Stomach smooth muscle (tissue), 2 donors: ENCODE measurements around the gene PLP1.
"Not testable (repeated sequence)": the region's sequence is repeated elsewhere in the genome, so short reads cannot be mapped to it uniquely, and the experiment has no call there.

Source experiments
- H3K27ac ChIP-seq: one replicate; pipeline ENCODE4 v1.7.0; 2013; ENCODE audit warnings: mild to moderate bottlenecking, low read length, inconsistent platforms
- H3K27me3 ChIP-seq, 2 donors: one replicate each; pipeline ENCODE4 v1.7.0; 2013; ENCODE audit warnings: low read length in 2 of 2; ENCODE audit not compliant: insufficient read depth in 2 of 2, control insufficient read depth in 1 of 2
- H3K36me3 ChIP-seq, 2 donors: one replicate each; pipeline ENCODE4 v1.7.0; 2013; ENCODE audit warnings: low read length in 2 of 2; ENCODE audit not compliant: control insufficient read depth in 2 of 2, insufficient read depth in 2 of 2
- H3K4me1 ChIP-seq: one replicate; pipeline ENCODE4 v1.7.0; 2013; ENCODE audit warnings: low read length; ENCODE audit not compliant: control insufficient read depth, insufficient read depth
- H3K4me3 ChIP-seq, 2 donors: one replicate each; pipeline ENCODE4 v1.7.0; 2013; ENCODE audit warnings: low read length in 2 of 2
- H3K9ac ChIP-seq, 2 donors: one replicate each; pipeline ENCODE4 v1.7.0; 2013; ENCODE audit warnings: low read length in 2 of 2, mild to moderate bottlenecking in 1 of 2
- H3K9me3 ChIP-seq, 2 donors: one replicate each; pipeline ENCODE4 v1.7.0; 2013; ENCODE audit warnings: low read length in 2 of 2; ENCODE audit not compliant: control insufficient read depth in 2 of 2
- donor health status: healthy.
- donor health status: Pancreatic carcinoma.

The PLP1 gene

GRCh38 chrX:103747163-103747562 lies 29.5 kb upstream of the PLP1 start:
- Histone ChIP-seq H3K36me3 (no peaks in the 10 kb centered on the region), H3K27me3 (peaks cover 0 to 5% of the 10 kb centered on the region in 2 donors), H3K9me3 (no peaks in the 10 kb centered on the region), H3K4me1 (no peaks in the 10 kb centered on the region), H3K9ac (no peak overlapping the region), H3K4me3 (no peak overlapping the region), H3K27ac (no peak overlapping the region)

- Histone ChIP-seq H3K36me3 (no peaks in the 10 kb centered on the region), H3K4me1 (no peaks in the 10 kb centered on the region), H3K4me3 (no peak overlapping the region), H3K9ac (no peak overlapping the region), H3K27ac (no peak overlapping the region), H3K27me3 (peaks cover 0 to 8% of the 10 kb centered on the region in 2 donors), H3K9me3 (peaks cover 0 to 5% of the 10 kb centered on the region in 2 donors)
Observed at GRCh38 chrX:103754401-103754800, 22.2 kb upstream of the PLP1 start.

GRCh38 chrX:103756736-103757135 lies 19.9 kb upstream of the PLP1 start:
- Histone ChIP-seq H3K4me1 (no peaks in the 10 kb centered on the region), H3K4me3 (no peak overlapping the region), H3K36me3 (no peaks in the 10 kb centered on the region), H3K9me3 (peaks cover 0 to 5% of the 10 kb centered on the region in 2 donors), H3K27ac (no peak overlapping the region), H3K27me3 (peaks cover 0 to 7% of the 10 kb centered on the region in 2 donors), H3K9ac (no peak overlapping the region)

GRCh38 chrX:103758555-103758954 lies 18.1 kb upstream of the PLP1 start:
- H3K9ac ChIP-seq, result no peak overlapping the region
- no peaks in the 10 kb centered on the region for H3K36me3 ChIP-seq
- peaks cover 0 to 3% of the 10 kb centered on the region in 2 donors for H3K27me3 ChIP-seq
- H3K27ac ChIP-seq, result no peak overlapping the region
- H3K4me3 ChIP-seq, result no peak overlapping the region
- H3K9me3 ChIP-seq, result peaks cover 0 to 5% of the 10 kb centered on the region in 2 donors
- H3K4me1 ChIP-seq, result no peaks in the 10 kb centered on the region

- not testable (repeated sequence) for H3K27ac ChIP-seq, H3K4me1 ChIP-seq, H3K36me3 ChIP-seq, H3K9me3 ChIP-seq, H3K9ac ChIP-seq, H3K4me3 ChIP-seq, H3K27me3 ChIP-seq
Observed at GRCh38 chrX:103763541-103763940, 13.1 kb upstream of the PLP1 start.

GRCh38 chrX:103766813-103767555 lies 9.7 kb upstream of the PLP1 start:
- not testable (repeated sequence) for H3K9ac ChIP-seq, H3K4me3 ChIP-seq

GRCh38 chrX:103773445-103773844 lies 3.2 kb upstream of the PLP1 start:
- peaks cover 0 to 21% of the 10 kb centered on the region in 2 donors for H3K27me3 ChIP-seq
- no peaks in the 10 kb centered on the region for H3K4me1 ChIP-seq
- H3K36me3 ChIP-seq, result no peaks in the 10 kb centered on the region
- H3K9ac ChIP-seq, result no peak overlapping the region
- H3K27ac ChIP-seq, result no peak overlapping the region
- no peak overlapping the region for H3K4me3 ChIP-seq
- no peaks in the 10 kb centered on the region for H3K9me3 ChIP-seq

More at GRCh38 chrX:103766813-103767555, 9.7 kb upstream of the PLP1 start:
- H3K27ac ChIP-seq, H3K27me3 ChIP-seq, H3K9me3 ChIP-seq, H3K36me3 ChIP-seq, H3K4me1 ChIP-seq: not testable (repeated sequence)

GRCh38 chrX:103774070-103774642 lies 2.5 kb upstream of the PLP1 start:
- no peaks in the 10 kb centered on the region for H3K9me3 ChIP-seq
- no peak overlapping the region for H3K9ac ChIP-seq
- H3K27ac ChIP-seq, result no peak overlapping the region
- H3K36me3 ChIP-seq, result no peaks in the 10 kb centered on the region
- no peak overlapping the region for H3K4me3 ChIP-seq
- peaks cover 4% of the 10 kb centered on the region for H3K4me1 ChIP-seq
- H3K27me3 ChIP-seq, result peaks cover 0 to 17% of the 10 kb centered on the region in 2 donors

- H3K27me3 ChIP-seq, result peaks cover 0 to 14% of the 10 kb centered on the region in 2 donors
- H3K4me1 ChIP-seq, result peaks cover 9% of the 10 kb centered on the region
- H3K9ac ChIP-seq, result no peak overlapping the region
- H3K4me3 ChIP-seq, result peak overlapping the region in 1 of 2 donors; percentile 15
- H3K27ac ChIP-seq, result no peak overlapping the region
- no peaks in the 10 kb centered on the region for H3K36me3 ChIP-seq
- no peaks in the 10 kb centered on the region for H3K9me3 ChIP-seq
Observed at GRCh38 chrX:103779141-103779789, 2.6 kb downstream of the PLP1 start.

- H3K27me3 ChIP-seq, result peaks cover 0 to 11% of the 10 kb centered on the region in 2 donors
- no peaks in the 10 kb centered on the region for H3K36me3 ChIP-seq
- peaks cover 9% of the 10 kb centered on the region for H3K4me1 ChIP-seq
- H3K9ac ChIP-seq, result no peak overlapping the region
- no peak overlapping the region for H3K4me3 ChIP-seq
- no peaks in the 10 kb centered on the region for H3K9me3 ChIP-seq
- no peak overlapping the region for H3K27ac ChIP-seq
Observed at GRCh38 chrX:103780336-103781061, 3.9 kb downstream of the PLP1 start.
